HG03045 (cell line): Measurements from ENCODE around the gene SARDH.

ENCODE experiments used
- ATAC-seq: cut with Tn5 transposase; IDR thresholded peaks from one replicate; pipeline ENCODE4 v1.9.1; 2021; ENCODE audit warnings: mild to moderate bottlenecking, moderate library complexity; ENCODE audit not compliant: unreplicated experiment

Gene SARDH

DNA sequence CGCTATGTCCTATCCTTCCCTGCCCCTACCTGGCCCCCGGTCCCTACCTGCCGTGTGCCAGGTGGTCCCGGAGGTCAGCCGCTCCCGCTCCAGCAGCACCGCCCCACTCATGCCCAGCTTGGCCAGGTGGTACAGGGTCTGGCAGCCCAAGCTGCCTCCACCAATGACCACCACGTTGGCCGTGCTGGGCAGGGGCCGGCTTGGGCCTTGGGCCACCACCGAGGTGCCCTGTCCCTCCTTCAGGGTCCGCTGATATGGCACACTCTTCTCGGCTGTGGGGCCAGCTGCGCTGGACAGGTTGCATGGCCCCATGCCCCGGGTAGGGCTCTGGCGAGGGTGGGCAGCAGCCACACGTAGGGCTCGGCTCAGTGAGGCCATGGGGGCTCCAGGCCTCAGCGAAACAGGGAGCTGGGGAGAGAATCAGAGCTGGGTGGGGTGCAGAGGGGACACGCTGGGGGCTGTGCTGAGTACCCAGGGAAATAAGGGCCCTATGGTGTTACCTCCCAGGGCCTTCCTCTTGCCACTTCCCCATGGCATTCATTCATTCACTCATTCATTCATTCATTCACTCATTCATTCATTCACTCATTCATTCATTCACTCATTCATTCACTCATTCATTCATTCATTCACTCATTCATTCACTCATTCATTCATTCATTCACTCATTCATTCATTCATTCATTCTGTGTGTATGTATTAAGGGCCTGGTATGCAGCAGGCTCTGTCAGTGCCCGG, 4.2 kb downstream of the SARDH start:
- ATAC-seq, result no peak

DNA sequence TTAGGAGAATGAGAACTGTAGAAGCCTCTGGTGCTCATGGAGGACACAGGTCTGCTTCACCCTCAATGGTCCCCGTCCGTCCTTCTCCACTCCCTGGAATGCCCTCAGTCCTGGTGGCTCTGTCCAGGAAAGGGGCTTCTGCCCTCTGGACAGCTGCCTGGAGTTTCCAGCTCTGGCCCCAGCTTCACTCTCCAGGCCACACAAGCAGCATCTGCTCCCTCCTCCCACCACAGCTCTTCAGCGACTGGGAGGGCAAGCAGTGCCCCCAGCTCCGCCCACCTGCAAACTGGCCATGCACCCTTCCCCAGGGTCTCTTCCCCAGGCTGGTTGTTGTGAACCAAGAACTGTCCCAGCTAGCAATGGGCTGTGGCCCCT, 4.7 kb downstream of the SARDH start:
- ATAC-seq, result no peak

DNA sequence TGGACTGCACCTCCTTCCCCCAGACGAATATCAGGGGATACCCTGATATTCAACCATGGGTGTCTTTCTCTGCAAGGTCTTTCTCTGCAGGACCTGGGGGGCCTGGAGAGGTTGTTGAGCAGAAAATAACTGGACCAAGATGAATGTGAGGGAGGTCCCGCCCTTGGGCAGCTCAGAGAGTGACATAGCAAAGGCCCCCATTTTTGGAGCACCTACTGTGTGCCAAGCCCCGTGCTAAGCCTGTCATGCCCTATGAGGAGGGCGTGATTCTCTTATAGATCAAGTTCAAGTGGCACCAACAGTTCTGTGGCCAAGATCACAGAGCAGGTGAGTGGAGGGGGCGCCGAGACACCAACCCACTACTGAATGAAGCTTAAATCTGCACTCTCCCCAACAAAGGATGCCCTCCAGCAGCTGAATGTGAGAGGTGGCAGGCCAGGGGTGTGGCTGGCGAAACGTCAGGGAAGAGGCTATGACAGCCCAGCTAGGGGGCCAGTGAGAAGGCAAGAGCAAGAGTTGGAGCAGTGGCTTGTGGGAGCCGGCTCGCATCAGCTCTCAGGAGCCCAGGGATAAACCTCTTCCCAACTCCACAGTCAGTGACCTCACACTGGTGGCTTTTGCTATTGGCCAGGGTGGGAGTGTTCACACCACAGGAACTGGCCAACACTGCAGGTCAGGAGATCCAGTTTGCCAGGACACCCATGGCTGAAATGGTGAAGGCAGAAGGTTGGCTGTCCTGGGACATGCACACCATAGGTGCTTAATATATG, 5.3 kb downstream of the SARDH start:
- ATAC-seq, result no peak

DNA sequence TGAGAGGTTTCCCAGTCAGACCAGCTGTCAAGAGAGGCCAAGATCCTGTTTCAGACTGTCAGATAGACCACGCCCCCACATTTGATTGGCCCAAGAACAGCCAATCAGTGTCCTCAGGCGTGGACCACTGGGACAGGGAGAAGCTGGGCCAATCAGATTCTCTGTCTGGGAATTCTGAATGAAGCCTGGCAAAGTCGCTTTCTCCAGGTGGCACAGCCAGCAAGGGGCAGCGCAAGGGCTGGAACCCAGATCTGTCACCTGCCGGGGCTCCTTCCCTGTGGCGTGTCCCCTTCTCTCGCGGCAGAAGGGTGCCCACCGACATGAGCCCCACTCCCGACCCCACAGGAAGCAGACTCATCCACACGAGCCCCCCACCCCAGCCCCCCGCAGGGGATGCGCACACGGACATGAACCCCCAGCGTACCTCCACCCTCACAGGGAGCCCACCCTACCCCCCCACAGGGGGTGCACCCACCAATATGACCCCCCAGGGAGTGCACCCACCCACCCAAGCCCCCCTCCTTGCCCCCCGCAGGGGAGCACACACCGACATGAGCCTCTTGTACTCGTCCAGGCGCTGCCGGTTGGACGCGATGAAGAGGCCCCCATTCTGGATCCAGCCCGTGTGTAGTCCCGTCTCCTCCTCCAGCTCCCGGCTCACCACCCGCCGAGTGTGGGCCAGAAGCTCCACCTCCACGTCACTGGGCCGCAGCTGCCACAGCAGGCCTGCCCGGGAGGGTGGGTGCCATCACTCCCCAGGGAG, 6.1 kb downstream of the SARDH start:
- ATAC-seq, result no peak

DNA sequence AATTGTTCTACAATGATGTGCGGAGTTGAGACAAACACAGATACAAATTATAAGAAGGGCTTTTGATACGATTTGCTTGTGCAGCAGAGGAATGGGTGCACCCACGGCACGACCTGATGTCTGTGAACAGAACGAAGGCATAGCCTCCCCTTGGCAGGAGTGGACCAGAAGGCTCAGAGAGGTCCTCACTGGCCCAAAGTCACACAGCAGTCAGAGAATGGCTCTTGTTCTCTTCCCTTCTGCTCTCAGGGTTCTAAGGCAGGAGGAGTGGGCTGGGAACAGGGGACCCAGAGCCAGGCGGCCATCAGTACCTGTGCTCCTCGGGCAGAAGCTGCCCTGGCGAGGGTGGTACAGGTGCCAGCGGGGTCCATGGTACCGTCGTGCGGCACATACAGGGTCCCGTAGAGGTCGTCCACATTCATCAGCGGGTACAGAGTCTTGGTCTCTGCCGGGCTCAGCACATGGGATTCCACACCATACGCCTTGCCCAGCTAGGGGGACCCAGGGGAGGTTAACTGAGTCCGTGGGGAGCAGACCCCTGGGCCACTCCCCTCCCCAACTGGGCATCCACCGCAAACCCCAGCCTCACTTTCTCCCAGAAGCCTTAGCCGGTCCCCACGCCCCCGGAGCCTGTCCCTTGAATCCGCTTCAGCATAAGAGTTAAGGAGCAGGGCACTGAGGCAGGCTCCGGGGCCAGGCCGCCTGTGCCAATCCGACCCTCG, 7.0 kb downstream of the SARDH start:
- no peak for ATAC-seq

DNA sequence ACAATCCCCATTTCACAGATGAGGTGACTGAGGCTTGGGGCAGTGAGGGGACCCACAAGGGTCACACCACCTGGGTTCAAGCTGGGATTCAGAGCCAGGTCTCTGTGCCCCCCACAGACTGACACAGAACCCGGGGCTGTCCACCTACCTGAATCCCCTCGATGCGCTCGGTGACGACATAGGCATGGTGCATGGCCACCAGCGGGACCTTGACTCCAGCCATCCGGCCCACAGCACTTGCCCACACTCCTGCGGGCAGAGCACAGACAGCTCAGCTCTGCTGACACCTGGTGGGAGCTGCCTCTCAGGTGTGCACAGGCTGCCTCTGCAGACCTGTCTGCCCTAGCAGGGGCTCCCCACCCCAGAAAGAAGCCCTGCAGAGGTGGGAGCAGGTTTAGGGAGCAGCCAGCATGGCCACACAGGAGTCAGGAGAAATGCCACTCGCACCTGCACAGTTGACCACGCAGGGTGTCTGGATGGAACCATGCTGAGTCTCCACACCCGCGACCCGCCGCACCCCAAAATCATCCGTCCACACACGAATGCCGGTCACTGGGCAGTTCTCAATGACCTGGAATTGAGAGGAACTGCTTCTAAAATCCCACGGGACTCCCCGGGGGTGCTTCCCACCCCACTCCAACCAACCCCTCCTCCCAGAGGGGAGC, 8.4 kb downstream of the SARDH start:
- no peak for ATAC-seq

DNA sequence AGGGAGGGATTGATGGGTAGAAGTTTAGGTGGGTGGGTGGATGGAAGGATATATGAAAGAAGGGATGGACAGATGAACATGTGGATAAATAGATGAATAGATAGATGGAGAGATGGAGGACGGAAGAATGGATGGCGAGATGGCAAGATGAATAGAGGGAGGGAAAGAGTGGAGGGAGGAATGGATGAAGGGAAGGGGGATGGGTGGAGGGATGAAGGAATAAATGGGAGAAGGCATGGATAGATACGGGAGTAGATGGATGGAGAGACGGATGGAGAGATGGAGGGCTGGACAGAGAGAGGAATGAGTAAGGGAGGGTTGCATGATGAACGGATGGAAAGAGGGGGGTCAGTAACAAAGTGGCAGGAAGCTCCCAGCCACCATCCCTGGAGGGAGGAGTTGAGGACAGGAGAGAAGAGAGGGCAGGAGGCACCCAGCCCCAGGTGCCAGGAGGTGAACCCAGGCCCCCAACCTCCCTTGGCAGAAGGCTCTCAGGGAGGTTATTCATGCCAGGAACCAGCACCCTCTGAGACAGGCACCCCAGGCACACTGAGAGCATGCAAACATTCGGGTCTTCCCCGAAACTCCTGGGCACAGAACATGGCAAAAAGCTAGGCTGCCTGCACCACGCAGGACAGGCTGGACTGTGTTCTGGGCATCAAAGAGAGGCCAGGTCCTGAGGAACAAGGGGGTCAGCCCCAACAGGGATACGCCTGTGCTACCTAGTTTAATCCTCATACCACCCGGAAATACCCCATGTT, 9.1 kb downstream of the SARDH start:
- ATAC-seq, result no peak

DNA sequence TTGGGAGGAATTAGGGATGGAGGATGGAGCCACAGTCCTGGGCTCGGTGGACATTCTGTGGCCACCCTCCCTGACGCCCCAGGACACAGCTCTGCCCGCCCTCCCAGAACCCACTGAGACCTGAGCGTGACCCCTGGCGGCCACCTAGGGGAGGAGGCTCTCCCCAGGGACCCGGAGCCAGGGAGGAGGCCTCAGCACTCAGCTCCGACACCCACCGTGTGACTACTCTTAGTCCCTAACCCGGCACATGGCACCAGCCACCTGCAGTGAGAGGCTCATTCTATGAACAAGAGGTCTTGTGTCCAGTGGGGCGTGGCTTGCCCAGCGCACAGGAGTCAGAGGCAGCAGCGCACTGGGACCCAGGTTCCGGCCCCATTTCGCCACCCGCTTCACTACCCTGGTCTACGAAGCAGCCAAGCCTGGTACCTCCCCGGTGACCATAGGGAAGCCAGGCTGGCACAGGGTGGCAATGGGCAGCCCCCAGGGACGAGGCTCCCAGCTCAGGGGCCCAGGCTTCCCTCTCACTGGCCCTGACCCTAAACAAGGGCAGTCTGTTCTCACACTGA, 10.2 kb downstream of the SARDH start:
- no peak for ATAC-seq

DNA sequence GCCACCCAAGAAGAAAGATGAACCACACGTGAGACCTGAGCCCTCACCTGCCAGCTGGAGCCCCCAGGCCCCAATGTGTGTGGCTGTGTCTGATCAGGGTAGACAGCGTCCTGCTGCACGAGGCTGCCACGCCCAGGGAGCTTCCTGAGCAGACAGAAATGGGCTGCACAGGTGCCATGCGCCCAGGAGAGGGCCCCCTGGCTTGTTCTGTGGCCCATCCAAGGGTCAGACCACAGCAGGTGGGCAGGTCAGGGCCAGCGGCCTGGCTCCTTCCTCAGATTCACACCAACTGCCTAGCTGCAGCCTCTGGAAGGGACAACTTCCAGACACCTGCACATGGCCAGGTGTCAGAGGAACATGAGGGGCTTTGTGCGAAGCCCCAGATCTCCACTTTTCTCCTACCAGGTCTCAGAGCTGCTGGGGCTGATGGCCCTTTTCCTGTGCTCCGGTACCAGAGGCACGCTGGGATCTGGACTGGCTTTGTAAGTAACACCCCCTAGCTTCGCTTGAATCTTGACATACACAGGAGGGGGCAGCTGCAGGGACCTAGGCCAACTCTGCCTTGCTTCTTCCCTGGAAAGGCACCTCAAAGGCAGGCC, 10.8 kb downstream of the SARDH start:
- no peak for ATAC-seq

DNA sequence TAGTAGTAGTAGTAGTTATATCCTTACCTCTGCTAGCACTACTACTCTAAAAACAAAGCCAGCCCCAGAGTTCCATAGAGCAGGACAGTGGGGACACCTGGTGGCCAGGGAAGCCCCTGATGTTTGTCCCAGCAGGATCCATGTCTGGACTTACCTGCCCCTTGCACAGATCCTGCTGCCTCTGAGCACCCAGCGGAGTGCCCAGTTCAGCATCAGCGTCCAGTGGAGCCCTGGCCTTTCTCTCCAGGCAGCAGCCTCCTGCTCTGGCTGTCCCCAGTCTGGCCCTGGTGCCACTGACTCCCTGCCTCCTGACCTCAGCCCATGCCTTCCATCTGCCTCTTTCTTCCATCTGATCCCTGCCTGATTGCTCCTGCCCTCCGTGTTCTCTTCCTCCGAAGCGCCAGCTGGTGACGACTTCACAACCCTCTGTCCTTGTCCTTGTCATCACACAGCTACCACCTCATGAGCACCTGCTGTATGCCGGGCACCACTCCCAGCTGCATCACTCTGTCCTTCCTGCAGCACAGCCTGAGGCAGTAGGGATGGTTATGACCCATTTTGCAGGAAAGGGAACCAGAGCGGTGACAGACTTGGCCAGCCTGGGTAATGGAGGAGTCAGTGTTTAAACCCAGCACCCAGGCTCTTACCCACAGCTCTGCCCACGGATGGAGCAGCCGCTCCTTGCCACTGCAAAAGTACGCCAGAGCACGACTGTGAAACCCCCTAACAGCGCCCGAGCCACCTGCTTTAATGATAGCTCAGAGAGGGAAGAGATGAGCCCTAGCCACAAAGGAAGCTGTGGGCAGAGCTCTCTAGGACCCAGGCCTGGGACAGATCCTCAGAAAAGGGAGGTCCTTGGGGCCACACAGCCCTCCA, 11.5 kb downstream of the SARDH start:
- no peak for ATAC-seq

DNA sequence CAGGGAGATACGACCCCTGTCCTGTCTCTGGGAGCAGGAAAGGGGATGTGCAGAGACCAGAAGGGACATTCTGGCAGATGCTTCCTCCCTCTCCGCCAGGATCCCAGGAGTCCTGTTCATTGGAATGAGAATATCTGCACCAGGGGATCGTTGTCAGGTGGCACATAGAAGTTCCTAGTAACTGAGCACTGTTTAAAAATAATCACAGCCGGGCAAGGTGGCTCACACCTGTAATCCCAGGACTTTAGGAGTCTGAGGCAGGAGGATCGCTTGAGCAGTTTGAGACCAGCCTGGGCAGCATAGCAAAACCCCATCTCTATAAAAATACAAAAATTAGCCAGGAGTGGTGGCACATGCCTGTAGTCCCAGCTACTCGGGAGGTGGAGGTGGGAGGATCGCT, 12.3 kb downstream of the SARDH start:
- ATAC-seq, result no peak

DNA sequence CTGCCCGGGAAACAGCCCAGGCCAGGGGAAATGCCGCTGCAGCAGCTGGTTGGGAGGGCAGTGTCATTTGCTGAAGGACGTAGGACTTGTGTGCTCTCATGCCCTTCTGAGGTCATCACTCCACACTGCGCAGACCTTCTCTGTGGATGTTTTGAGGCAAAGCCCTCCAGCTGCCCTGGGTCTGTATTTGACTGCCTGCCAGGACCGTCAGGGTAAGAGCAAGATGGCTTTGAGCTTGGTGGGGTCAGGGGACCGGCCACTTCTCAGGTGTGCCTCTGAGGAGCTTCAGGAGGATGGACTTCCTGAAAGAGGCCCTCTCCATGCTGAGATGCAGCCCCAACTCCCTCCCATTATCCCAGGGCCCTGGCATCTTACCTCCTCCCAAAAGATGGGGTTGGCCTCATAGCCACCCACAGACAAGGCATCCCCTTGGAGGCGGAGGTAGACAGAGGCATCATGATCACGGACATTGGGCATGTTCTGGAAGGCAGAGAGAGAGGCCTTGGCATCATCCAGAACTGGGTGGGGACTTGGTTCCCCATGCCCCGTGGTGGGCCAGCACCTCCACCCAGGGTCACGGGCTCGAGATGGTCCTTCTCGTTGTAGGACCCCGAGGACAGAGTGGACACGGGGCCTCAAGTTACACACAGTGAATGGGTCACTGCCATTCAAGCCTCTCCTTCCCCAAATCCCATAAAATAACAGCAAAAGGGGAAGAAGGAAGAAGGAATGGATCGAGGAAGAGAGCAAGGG, 19.4 kb downstream of the SARDH start:
- ATAC-seq, result no peak

DNA sequence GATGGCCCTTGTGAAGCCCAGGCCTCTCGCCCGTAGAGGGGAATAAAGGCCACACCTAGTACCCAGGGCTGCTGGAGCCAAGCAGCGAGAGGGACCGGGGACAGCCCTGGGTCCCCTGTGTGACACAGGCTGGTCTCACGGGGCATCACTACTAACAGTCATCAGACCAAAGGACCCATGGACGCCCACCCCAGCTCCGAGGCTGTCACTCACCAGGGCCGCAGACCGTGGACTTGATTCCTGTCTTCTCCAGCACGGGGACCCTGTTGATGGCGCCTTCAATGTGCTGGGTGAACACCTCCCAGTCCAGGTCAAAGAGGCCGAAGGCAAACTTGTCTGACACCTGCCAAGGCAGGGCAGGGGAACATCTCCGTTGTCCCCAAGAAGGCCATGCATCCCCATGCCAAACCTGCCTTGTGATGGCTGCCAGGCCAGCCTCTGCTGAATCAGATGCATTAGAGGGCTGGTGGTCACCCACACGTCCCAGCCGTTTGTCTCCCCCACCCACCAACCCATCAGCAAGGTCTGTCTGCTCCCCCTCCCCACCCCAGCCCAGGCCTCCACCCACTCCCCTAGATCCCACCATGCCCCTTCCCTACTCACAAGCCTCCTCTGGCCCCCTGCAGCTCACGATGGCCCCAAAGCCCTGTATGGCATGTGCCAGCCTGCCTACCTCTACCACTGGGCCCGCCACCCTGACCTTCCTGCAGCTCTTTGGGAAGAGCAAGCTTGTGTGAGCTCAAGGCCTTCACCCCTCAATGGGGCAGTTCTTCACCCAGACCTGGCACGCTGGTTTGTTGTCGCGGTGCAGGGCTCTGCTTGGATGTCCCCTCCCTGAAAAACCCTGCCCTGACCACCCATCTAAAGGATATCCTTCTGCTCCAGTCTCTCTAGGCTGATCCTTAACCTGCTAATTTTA, 20.8 kb downstream of the SARDH start:
- ATAC-seq, result no peak

DNA sequence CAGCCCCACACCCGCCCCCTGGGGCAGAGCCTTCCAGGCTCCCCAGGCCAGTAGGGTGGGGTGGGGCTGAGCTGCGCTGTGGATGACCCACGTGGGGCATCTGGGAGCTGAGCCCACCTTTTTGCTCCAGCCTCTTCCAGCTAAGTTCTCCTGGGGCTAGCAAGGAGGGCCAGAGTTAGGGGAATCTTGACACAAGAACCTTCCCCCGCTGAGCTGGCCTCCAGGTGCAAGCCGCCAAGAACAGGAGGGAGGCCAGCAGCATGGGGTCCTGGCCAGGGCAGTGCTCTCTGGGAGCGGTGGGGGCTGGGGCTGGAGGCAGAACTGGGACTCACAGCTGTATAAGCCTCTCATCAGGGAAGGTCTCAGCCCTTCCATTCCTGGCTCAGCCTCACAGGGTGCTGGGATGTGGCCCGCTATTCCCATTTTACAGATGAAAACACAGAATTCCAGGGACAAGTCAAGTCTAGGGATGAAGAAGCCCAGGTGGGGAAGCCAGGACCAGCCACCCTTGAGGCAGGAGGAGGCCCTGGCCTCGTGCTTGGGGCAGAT, 21.5 kb downstream of the SARDH start:
- no peak for ATAC-seq

DNA sequence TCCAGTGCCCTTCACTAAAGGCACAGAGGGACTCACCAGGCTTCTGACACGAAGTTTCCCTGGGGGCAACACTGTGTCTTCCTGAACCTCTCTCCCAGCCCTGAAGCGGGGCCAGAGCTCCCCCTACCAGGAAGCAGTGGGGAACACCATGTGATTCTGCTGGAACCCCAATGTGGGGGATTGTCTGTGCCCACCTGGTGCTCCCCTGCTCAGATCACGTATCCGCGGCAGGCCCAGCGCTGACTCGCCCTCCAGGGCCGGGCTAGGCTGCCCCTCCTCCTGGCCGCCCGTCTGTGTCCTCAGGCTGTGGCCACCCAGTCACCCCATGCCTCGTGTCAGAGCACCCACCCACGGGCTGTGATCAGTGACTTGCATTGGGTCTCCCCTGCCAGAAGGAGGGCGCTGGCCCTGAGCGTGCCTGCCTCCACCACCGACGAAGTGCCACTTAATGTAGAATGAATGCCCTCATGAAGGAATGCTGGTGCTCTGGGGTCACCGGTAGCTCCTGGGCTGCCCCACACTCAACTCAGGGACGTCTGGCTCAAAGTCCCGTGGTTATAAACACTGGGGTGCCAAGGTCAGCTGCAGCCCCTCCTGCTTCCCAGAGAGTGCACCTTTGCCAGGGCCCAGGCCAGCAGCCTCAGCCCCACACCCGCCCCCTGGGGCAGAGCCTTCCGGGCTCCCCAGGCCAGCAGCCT, 22.1 kb downstream of the SARDH start:
- ATAC-seq, result no peak
